HG02973 (cell line): ENCODE data around the gene FHAD1.

ENCODE experiments used
- ATAC-seq: cut with Tn5 transposase; IDR thresholded peaks from one replicate; pipeline ENCODE4 v1.9.1; 2021; ENCODE audit warnings: moderate library complexity; ENCODE audit not compliant: unreplicated experiment

The FHAD1 gene

GRCh38 chr1:15218287-15219279, 28.4 kb upstream of the FHAD1 start:
- no peak for ATAC-seq

GRCh38 chr1:15219280-15220023, 27.6 kb upstream of the FHAD1 start:
- ATAC-seq: no peak

- ATAC-seq: no peak
Observed at GRCh38 chr1:15220024-15220392, 27.0 kb upstream of the FHAD1 start.

- no peak for ATAC-seq
Observed at GRCh38 chr1:15220825-15221431, 26.1 kb upstream of the FHAD1 start.

GRCh38 chr1:15222653-15223303, 24.2 kb upstream of the FHAD1 start:
- ATAC-seq: no peak

- ATAC-seq: no peak
Observed at GRCh38 chr1:15224259-15224869, 22.7 kb upstream of the FHAD1 start.

- no peak for ATAC-seq
Observed at GRCh38 chr1:15224974-15225373, 22.0 kb upstream of the FHAD1 start.

- ATAC-seq: no peak
Observed at GRCh38 chr1:15225461-15225860, 21.6 kb upstream of the FHAD1 start.

GRCh38 chr1:15226388-15227255, 20.4 kb upstream of the FHAD1 start:
- no peak for ATAC-seq

GRCh38 chr1:15229707-15230131, 17.3 kb upstream of the FHAD1 start:
- ATAC-seq: no peak

- ATAC-seq: peak; percentile 96
Observed at GRCh38 chr1:15231714-15232201, 15.3 kb upstream of the FHAD1 start.

GRCh38 chr1:15233689-15234088, 13.3 kb upstream of the FHAD1 start:
- ATAC-seq: no peak

- no peak for ATAC-seq
Observed at GRCh38 chr1:15236321-15236721, 10.7 kb upstream of the FHAD1 start.

- ATAC-seq: no peak
Observed at GRCh38 chr1:15236746-15237145, 10.3 kb upstream of the FHAD1 start.

GRCh38 chr1:15238789-15239188, 8.2 kb upstream of the FHAD1 start:
- ATAC-seq: no peak

- no peak for ATAC-seq
Observed at GRCh38 chr1:15242766-15243165, 4.3 kb upstream of the FHAD1 start.

- no peak for ATAC-seq
Observed at GRCh38 chr1:15243275-15244043, 3.6 kb upstream of the FHAD1 start.

- no peak for ATAC-seq
Observed at GRCh38 chr1:15244813-15245212, 2.2 kb upstream of the FHAD1 start.
